SU-DHL-6 (cell line): ENCODE data around the gene CACNB4.

ENCODE experiments used
- H2AFZ ChIP-seq: fragments of 200-600 bp; sonication (generic); 2 replicates; pipeline ENCODE4 v1.6.1; 2014; ENCODE audit warnings: low read depth, mild to moderate bottlenecking, moderate library complexity, mixed read lengths, antibody characterized with exemption, low read length; ENCODE audit not compliant: severe bottlenecking
- H3F3A ChIP-seq: fragments of 200-600 bp; shearing (Covaris generic); 2 replicates; pipeline ENCODE4 v1.6.0; 2016; ENCODE audit warnings: antibody characterized with exemption, mild to moderate bottlenecking; ENCODE audit not compliant: insufficient read depth
- H3K27ac ChIP-seq: fragments of 200-600 bp; sonication (generic); 2 replicates; pipeline ENCODE4 v1.5.1; 2016; ENCODE audit warnings: low read depth, mild to moderate bottlenecking, low read length, moderate library complexity, mixed read lengths
- H3K27me3 ChIP-seq: fragments of 200-600 bp; sonication (generic), shearing (Covaris generic); 2 replicates; pipeline ENCODE4 v1.6.0; 2014; ENCODE audit warnings: mild to moderate bottlenecking, low read length
- H3K36me3 ChIP-seq: fragments of 200-600 bp; sonication (generic); 2 replicates; pipeline ENCODE4 v1.6.1; 2014; ENCODE audit warnings: mild to moderate bottlenecking, low read length, mixed read lengths
- H3K4me2 ChIP-seq: fragments of 300-600, 200-600 bp; shearing (Covaris generic), sonication (generic); 2 replicates; pipeline ENCODE4 v1.6.0; 2014; ENCODE audit warnings: low read length, low read depth, mild to moderate bottlenecking; ENCODE audit not compliant: poor library complexity, severe bottlenecking
- H3K4me3 ChIP-seq: fragments of 200-600 bp; sonication (generic); 2 replicates; pipeline ENCODE4 v1.5.1; 2014; ENCODE audit warnings: antibody characterized with exemption, low read length, mild to moderate bottlenecking, mixed read lengths; ENCODE audit not compliant: insufficient read depth, poor library complexity, severe bottlenecking
- H3K79me2 ChIP-seq: fragments of 200-600 bp; sonication (generic); 2 replicates; pipeline ENCODE4 v1.6.1; 2014; ENCODE audit warnings: mild to moderate bottlenecking, low read length, moderate library complexity; ENCODE audit not compliant: insufficient read depth
- H3K9ac ChIP-seq: fragments of 200-600 bp; sonication (generic); 2 replicates; pipeline ENCODE4 v1.7.0; 2014; ENCODE audit warnings: mild to moderate bottlenecking, low read length
- H3K9me2 ChIP-seq: fragments of 200-600 bp; sonication (generic); replicated peaks from 2 replicates; pipeline ENCODE4 v1.6.1; 2014; ENCODE audit warnings: low read length; ENCODE audit not compliant: insufficient read depth
- H3K9me3 ChIP-seq: fragments of 200-600 bp; sonication (generic); 2 replicates; pipeline ENCODE4 v1.6.1; 2014; ENCODE audit warnings: low read length, mixed read lengths; ENCODE audit not compliant: insufficient read depth
- H4K20me1 ChIP-seq: fragments of 200-600 bp; sonication (generic); 2 replicates; pipeline ENCODE4 v1.6.1; 2014; ENCODE audit warnings: low read depth, mild to moderate bottlenecking, antibody characterized with exemption, low read length, moderate library complexity, mixed read lengths
- EZH2phosphoT487 ChIP-seq: fragments of 200-600 bp; sonication (generic), shearing (Covaris generic); conservative IDR thresholded peaks from 2 replicates; pipeline ENCODE4 v1.6.1; 2018; ENCODE audit warnings: mild to moderate bottlenecking, antibody characterized with exemption, low read length, moderate library complexity, mixed read lengths
- TF ChIP-seq, protein P1 (sequence below): fragments of 200-600 bp; sonication (generic); IDR thresholded peaks from one replicate; pipeline ENCODE4 v1.5.1; 2017; ENCODE audit warnings: antibody characterized with exemption, mild to moderate bottlenecking, low read length, moderate library complexity; ENCODE audit not compliant: insufficient read depth, poor library complexity, severe bottlenecking

The CACNB4 gene

DNA sequence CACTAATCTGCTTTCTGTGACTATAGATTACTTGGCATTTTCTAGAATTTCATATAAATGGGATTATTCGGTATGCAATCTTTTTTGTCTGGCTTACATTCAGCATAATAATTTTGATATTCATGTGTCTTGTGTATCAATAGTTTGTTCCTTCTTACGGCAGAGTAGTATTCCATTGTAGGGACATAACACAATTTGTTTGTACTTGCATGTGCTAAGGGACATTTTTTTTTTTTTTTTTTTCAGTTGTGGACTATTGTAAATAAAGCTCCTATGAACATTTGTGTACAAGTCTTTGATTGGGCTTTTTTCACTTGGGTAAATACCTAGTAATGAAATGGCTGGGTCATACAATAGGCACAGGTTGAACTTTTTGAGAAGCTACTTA, 315.7 kb downstream of the CACNB4 start:
- no peak overlapping the region for H3K9ac ChIP-seq
- TF ChIP-seq EZH2phosphoT487, result no peak
- TF ChIP-seq, protein P1, sequence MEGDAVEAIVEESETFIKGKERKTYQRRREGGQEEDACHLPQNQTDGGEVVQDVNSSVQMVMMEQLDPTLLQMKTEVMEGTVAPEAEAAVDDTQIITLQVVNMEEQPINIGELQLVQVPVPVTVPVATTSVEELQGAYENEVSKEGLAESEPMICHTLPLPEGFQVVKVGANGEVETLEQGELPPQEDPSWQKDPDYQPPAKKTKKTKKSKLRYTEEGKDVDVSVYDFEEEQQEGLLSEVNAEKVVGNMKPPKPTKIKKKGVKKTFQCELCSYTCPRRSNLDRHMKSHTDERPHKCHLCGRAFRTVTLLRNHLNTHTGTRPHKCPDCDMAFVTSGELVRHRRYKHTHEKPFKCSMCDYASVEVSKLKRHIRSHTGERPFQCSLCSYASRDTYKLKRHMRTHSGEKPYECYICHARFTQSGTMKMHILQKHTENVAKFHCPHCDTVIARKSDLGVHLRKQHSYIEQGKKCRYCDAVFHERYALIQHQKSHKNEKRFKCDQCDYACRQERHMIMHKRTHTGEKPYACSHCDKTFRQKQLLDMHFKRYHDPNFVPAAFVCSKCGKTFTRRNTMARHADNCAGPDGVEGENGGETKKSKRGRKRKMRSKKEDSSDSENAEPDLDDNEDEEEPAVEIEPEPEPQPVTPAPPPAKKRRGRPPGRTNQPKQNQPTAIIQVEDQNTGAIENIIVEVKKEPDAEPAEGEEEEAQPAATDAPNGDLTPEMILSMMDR, result no peak
- H3K27ac ChIP-seq, result no peak overlapping the region
- no peaks in the 10 kb centered on the region for H3F3A ChIP-seq
- H4K20me1 ChIP-seq, result no peaks in the 10 kb centered on the region
- no peaks in the 10 kb centered on the region for H3K79me2 ChIP-seq
- no peak overlapping the region for H3K4me2 ChIP-seq
- H3K9me2 ChIP-seq, result no peaks in the 10 kb centered on the region
- no peak overlapping the region for H3K4me3 ChIP-seq
- H3K27me3 ChIP-seq, result no peaks in the 10 kb centered on the region
- no peak overlapping the region for H2AFZ ChIP-seq
- H3K9me3 ChIP-seq, result no peaks in the 10 kb centered on the region
- H3K36me3 ChIP-seq, result peaks cover 7% of the 10 kb centered on the region; the same call in 1 of the 2 replicates
